Heart right ventricle (tissue), 16 donors: ENCODE measurements around the gene GAL. TPM values are rescaled to one million over a fixed set of nuclear protein-coding genes. Genes with fewer than 3 reads are reported as not detected.

Experiments
- ATAC-seq, 8 donors: fragments of 200-7000 bp; cut with Tn5 transposase; one replicate each; pipeline ENCODE4 v1.9.1; 2020; ENCODE audit warnings: mild to moderate bottlenecking in 8 of 8, moderate library complexity in 8 of 8, moderate number of reproducible peaks in 1 of 8
- DNase-seq, 2 donors: peaks; one replicate each; pipeline ENCODE4 v3.0.0-alpha.2; 2020
- H3K27ac ChIP-seq, 10 donors: fragments of 200-600 bp; sonication (generic) in 2 of 10; one replicate each; pipeline versions ENCODE4 v1.5.0 to v1.8.0; 2020 to 2022; ENCODE audit warnings: mild to moderate bottlenecking in 3 of 10
- H3K27me3 ChIP-seq, 7 donors: fragments of 200-600 bp; one replicate each; pipeline ENCODE4 v1.8.0; 2021 to 2022; ENCODE audit warnings: mild to moderate bottlenecking in 2 of 7
- H3K36me3 ChIP-seq, 9 donors: fragments of 200-600 bp; sonication (generic) in 1 of 9; one replicate each; pipeline versions ENCODE4 v1.5.0 to v1.8.0; 2020 to 2022; ENCODE audit warnings: mild to moderate bottlenecking in 2 of 9
- H3K4me1 ChIP-seq, 9 donors: fragments of 200-600 bp; sonication (generic) in 1 of 9; one replicate each; pipeline versions ENCODE4 v1.5.0 to v1.8.0; 2020 to 2022; ENCODE audit warnings: mild to moderate bottlenecking in 4 of 9
- H3K4me3 ChIP-seq, 10 donors: fragments of 200-600 bp; sonication (generic) in 2 of 10; one replicate each; pipeline versions ENCODE4 v1.5.0 to v1.8.0; 2020 to 2022; ENCODE audit warnings: mild to moderate bottlenecking in 7 of 10, moderate library complexity in 2 of 10
- H3K9me3 ChIP-seq, 11 donors: fragments of 200-600 bp in 10 of 11; sonication (generic) in 2 of 11; one replicate each; pipeline versions ENCODE4 v1.5.0 to v1.8.0; 2013 to 2022; ENCODE audit warnings: mild to moderate bottlenecking in 2 of 11, control low read depth in 1 of 11, moderate library complexity in 1 of 11
- WGBS, 2 donors: extraction: QIAGEN DNeasy Blood & Tissue Kit; methylation state at CpG; one replicate each; pipeline ENCODE4 v1.1.7; 2013; ENCODE audit warnings: inconsistent platforms in 1 of 2; 5-methylcytosine and 5-hydroxymethylcytosine counted together
- intact Hi-C, 10 donors: fragments of 100-400 bp; cut with DNase I; formaldehyde crosslinking; loops; one replicate each; pipeline versions ENCODE4 v1.11.1 to v1.14.2; 2022
- polyA plus RNA-seq, 2 donors: library from polyadenylated mRNA; stranded (reverse); fragments of 200-250 nt; gene quantifications; one replicate each; pipeline ENCODE4 v1.2.3, GENCODE V29; 2013
- total RNA-seq, 10 donors: library from RNA; stranded (reverse); fragmentation: NEBNext Ultra II Directional in 3 of 10; extraction: Animal tissue kit (Norgen Biotek cat#: 25700) in 3 of 10; gene quantifications; one replicate each; pipeline versions ENCODE4 v1.2.1 to v1.2.4, GENCODE V29; 2021 to 2023
- TF ChIP-seq, protein P1 (sequence below), 9 donors: fragments of 200-600 bp; sonication (generic) in 2 of 9; IDR thresholded peaks; one replicate each; pipeline versions ENCODE4 v1.5.0 to v1.8.0; 2021 to 2022; ENCODE audit warnings: antibody characterized with exemption in 9 of 9, mild to moderate bottlenecking in 5 of 9, moderate library complexity in 1 of 9
- donor health status: Arrhythmogenic right ventricular cardiomyopathy.
- donor health status: ischemic (EF 13 %, LVEDD 7.1; RV severe dilation, severe dysfunction).
- donor health status: healthy with polysubstance abuse.
- donor health status: DM: no; HTN: yes; CAD: no.
- donor health status: DM: no; HTN: no; CAD: no.
- donor health status: ischemic (EF 25% LVEDD 6.9; RV normal size, moderate dysfunction).
- donor health status: ischemic (EF 25% LVEDD 5.7; RV mildly dilated, moderate dysfunction).
- donor health status: healthy.
- donor health status: DM: yes; HTN: yes; CAD: no.
- donor health status: Ischemic cardiomyopathy.
- donor health status: ischemic (EF 35%, LVEDD 5.7; RV mildly dilated, moderate dysfunction).
- donor health status: nonischemic (EF 11% LVEDD 7.7; RV severe dilation, severe dysfunction).
- donor health status: DM: yes; HTN: yes; CAD: no.
- donor health status: PGD.
- donor health status: ischemic (EF 29% LVEDD 5.4; RV normal size, mild dysfunction).
- donor health status: nonischemic (EF 23%, LVEDD 6.1; RV moderate dilation, normal function).

GAL gene
- total and polyA plus RNA-seq, 12 donors, result 0.42 to 2.9 (median 1.1) TPM; not detected in 8

DNA sequence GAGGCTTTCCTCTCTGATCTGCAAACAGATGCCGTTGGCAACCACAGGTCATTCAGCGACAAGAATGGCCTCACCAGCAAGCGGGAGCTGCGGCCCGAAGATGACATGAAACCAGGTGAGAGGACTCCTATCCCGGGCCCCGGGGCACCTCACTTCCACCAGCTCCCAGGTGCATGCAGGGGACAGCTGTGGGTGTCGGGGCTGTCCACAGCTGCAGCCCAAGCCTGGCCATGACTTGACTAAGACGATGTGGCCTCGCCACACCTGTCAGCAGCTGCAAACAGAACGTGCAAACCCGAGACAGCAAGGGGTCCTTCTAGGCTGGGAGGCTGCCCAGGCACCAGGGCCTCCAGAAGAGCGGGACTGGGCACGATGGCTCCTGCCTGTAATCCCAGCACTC, 3.6 kb downstream of the GAL start:
- WGBS, 2 donors, result 91 to 92% methylated on average over 14 of the region's 14 CpGs
- H3K27me3 ChIP-seq, result peaks cover 16 to 82% (median 77%) of the 10 kb centered on the region in 7 donors

DNA sequence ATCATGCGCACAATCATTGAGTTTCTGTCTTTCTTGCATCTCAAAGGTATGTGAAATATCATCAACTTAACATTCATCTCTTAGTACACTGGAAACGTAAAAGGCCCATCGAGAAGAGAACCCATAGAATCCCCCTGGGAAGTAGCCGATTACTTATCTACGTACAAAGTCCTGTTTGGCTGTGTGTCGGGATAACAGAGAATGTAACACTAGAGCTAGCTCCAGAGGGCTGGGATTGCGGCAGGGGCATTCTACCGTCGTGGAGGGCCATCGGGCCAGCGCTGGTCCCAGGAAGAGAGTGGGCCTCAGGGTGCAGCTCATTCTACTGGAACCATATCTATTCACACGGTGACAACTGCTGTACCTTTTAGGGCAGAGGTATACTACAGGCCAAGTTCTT, 4.5 kb downstream of the GAL start:
- DNase-seq (no peak), ATAC-seq (no peak)
- Histone ChIP-seq H3K4me1 (peaks cover 2 to 12% (median 9%) of the 10 kb centered on the region in 9 donors), H3K9me3 (no peaks in the 10 kb centered on the region), H3K36me3 (no peaks in the 10 kb centered on the region), H3K4me3 (no peak overlapping the region), H3K27ac (no peak overlapping the region), H3K27me3 (peaks cover 16 to 84% (median 73%) of the 10 kb centered on the region in 7 donors)
- TF ChIP-seq, protein P1, sequence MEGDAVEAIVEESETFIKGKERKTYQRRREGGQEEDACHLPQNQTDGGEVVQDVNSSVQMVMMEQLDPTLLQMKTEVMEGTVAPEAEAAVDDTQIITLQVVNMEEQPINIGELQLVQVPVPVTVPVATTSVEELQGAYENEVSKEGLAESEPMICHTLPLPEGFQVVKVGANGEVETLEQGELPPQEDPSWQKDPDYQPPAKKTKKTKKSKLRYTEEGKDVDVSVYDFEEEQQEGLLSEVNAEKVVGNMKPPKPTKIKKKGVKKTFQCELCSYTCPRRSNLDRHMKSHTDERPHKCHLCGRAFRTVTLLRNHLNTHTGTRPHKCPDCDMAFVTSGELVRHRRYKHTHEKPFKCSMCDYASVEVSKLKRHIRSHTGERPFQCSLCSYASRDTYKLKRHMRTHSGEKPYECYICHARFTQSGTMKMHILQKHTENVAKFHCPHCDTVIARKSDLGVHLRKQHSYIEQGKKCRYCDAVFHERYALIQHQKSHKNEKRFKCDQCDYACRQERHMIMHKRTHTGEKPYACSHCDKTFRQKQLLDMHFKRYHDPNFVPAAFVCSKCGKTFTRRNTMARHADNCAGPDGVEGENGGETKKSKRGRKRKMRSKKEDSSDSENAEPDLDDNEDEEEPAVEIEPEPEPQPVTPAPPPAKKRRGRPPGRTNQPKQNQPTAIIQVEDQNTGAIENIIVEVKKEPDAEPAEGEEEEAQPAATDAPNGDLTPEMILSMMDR (IDR thresholded peaks at IDR 0.05), result no peak
- intact Hi-C loops, result no loop called here
- WGBS, 2 donors, result 73 to 76% methylated on average over 12 of the region's 12 CpGs

More for the DNA sequence above, 3.6 kb downstream of the GAL start:
- DNase-seq, result no peak
- Histone ChIP-seq H3K9me3 (no peaks in the 10 kb centered on the region), H3K4me3 (no peak overlapping the region), H3K36me3 (no peaks in the 10 kb centered on the region), H3K27ac (no peak overlapping the region), H3K4me1 (peaks cover 2 to 12% (median 9%) of the 10 kb centered on the region in 9 donors)
- intact Hi-C loops, result no loop called here
- ATAC-seq, result no peak
- TF ChIP-seq, protein P1 (IDR thresholded peaks at IDR 0.05), result no peak

DNA sequence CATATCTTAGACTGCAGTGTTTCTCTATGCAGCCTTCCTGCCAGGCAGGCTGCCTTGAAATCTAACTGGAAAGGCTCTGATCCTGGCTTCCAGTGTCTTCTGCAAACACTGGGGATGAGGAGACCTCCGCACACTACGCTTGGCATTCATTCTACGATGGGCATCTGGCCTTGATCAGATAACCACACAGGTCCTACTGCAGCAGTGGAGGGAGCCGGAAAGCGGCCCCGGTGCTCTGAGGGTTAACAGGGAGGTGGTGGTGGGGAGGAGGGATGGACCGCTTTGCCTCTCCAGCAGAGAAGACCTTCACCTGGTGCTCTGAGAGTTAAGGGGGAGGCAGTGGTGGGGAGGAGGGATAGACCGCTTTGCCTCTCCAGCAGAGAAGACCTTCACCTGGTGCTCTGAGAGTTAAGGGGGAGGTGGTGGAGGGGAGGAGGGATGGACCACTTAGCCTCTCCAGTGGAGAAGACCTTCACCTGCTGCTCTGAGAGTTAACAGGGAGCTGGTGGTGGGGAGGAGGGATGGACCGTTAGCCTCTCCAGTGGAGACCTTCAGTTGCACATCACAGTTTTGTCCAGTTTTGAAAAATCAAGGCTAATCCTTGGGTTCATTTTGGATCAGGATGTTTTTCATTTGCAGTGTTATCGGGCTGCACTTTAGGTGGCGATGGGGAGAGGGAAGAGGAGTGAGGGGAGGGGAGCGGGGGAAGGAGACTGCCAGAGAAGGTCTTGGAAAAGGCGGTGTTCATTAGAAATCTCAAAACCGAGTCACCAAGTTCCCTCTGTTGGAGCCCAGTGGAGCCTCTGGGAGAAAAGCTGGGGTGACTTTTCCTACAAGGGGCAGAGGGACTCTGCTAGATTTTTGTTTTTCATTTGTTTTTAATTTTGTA, 5.6 kb downstream of the GAL start:
- ATAC-seq (no peak), DNase-seq (no peak)
- Histone ChIP-seq H3K9me3 (no peaks in the 10 kb centered on the region), H3K27ac (no peak overlapping the region), H3K27me3 (peaks cover 5 to 78% (median 62%) of the 10 kb centered on the region in 7 donors), H3K4me3 (no peak overlapping the region), H3K36me3 (no peaks in the 10 kb centered on the region), H3K4me1 (peaks cover 0 to 4% (median 2%) of the 10 kb centered on the region in 9 donors)
- TF ChIP-seq, protein P1 (IDR thresholded peaks at IDR 0.05), result no peak
- WGBS, 2 donors, result 53 to 58% methylated on average over 14 of the region's 14 CpGs
- intact Hi-C loops, result no loop called here

DNA sequence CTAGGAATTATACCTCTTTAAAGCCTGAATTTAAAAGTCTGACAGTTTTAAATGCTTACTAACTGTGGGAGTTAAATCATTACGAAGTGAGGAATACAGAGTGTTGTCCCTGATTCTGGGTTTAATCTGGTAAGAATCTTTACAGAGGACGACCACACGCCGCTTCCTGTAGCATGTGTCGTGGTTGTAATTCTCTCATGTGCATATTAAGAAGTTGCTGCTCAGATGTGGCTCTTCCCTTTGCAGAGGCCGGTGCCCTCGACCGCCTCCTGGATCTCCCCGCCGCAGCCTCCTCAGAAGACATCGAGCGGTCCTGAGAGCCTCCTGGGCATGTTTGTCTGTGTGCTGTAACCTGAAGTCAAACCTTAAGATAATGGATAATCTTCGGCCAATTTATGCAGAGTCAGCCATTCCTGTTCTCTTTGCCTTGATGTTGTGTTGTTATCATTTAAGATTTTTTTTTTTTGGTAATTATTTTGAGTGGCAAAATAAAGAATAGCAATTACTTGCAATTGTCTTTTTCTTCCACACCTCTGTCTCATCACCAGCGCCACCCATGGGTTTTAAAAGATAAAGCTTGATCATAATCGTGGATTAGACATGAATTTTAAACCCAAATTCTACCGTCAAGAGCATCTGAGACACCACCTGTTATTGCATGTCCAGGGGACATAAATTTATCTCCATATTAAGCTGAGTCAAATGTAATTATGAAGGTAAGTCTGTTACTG, 6.5 kb downstream of the GAL start:
- intact Hi-C loops, result no loop called here
- TF ChIP-seq, protein P1 (IDR thresholded peaks at IDR 0.05), result no peak
- ATAC-seq (no peak), DNase-seq (no peak)
- Histone ChIP-seq H3K27ac (no peak overlapping the region), H3K9me3 (no peaks in the 10 kb centered on the region), H3K4me3 (no peak overlapping the region), H3K4me1 (no peaks in the 10 kb centered on the region), H3K36me3 (no peaks in the 10 kb centered on the region), H3K27me3 (peaks cover 0 to 71% (median 54%) of the 10 kb centered on the region in 7 donors)
- WGBS, 2 donors, result 65 to 73% methylated on average over 16 of the region's 16 CpGs
